T-helper 9 cell (primary cell): Measurements from ENCODE around the gene ADGRG6.
"Not testable (repeated sequence)": the region's sequence is repeated elsewhere in the genome, so short reads cannot be mapped to it uniquely, and the experiment has no call there.

Experiments used
- DNase-seq: peaks from one replicate; pipeline ENCODE4 v3.0.0-alpha.2; 2020

The ADGRG6 gene

GRCh38 chr6:142452993-142453392 is 151.2 kb downstream of the ADGRG6 start:
- no peak for DNase-seq

GRCh38 chr6:142454196-142454595 is 152.4 kb downstream of the ADGRG6 start:
- DNase-seq, result not testable (repeated sequence)

GRCh38 chr6:142454848-142455247 is 153.0 kb downstream of the ADGRG6 start:
- DNase-seq, result not testable (repeated sequence)

DNA sequence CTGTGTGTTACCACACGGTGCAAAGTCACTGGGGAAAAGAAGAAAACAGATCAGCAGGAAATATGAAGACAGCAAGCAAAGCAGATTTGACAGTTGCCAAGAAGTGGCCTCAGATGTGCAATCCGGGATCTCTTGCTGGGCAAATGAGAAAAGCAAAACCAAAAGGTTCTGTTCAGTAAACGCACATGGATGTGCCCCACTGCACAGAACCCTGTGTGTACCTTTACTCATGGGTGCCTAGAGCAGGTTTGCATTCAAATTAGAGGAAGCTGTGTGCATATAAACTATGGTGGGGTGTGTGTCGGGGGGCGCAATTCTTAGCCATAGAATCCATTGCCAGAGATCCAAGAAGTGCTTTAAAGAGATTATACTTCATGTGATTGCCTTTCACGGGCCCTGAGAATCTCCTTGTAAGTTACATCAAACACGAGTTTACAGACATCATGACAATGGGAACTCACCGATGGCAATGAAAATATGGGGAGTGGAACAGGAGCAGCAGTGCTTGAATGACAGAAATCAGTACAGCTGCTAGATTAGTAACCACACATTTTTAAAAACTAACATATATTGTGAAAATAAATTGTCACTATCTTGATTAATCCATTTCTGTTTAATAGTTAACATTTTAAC is 154.3 kb downstream of the ADGRG6 start:
- DNase-seq, result no peak

DNA sequence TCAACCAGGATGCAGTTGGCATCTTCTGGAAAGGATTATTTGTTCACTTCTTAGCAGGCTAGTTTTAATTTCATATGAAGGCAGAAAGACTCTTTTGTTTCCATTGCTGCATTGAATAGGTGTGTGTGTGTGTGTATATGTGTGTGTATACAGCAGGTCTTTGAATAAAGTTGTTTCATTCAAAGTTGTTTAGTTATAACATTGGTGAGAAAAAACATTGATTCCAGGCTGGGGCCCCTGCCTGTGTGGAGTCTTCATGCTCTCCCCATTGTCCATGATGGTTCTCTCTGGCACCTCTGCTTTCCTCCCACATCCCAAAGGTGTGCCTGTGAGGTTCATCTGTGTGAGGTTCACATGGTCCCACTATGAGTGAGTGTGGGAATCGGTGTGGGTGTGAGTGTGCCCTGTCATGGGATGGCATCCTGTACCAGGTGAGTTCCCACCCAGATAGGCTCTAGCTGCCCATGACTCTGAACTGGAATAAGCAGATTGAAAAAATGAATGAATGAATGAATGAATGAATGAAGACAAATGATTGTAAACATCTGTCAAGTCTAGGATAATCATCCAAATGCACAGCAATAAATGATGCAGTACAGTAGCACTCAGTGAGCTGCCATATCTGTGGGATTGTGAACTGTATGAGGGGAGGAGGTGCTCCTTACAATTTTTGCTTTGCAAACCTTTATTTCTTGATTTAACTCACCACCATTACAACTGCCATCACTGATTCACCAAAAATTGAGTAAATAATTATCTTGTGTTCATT is 156.0 kb downstream of the ADGRG6 start:
- DNase-seq, result no peak

- DNase-seq, result no peak
These were observed 157.0 kb downstream of the ADGRG6 start for GRCh38 chr6:142458836-142459235.

DNA sequence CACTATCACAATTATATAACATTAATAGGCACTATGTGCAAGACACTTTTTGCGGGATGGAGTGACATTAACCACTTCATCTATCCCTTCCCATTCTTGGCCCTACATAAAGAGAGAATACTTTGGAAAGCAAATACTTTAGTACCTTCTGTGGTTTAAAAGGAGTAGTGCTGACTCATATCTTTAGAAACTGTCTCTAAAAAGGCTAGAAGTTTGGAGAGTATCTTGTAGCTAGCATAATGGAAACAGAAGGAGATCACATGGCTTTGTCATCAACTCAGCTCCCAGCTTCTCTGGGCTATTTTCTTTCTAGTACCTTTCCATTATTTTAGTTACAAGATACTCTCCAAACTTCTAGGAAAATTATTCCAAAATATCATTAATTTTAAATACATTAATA is 157.5 kb downstream of the ADGRG6 start:
- no peak for DNase-seq

DNA sequence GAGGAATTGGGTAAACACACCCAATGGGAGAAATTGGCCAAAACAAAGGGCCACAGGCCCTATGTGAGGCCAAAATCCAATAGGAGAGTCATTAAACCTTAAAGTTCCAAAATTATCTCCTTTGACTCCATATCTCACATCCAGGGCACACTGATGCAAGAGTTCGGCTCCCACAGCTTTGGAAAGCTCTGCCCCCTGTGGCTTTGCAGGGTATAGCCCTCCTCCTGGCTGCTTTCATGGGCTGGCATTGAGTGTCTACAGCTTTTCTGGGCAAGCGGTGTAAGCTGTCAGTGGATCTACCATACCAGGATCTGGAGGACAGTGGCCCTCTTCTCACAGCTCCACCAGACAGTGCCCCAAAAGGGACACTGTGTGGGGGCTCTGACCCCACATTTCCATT is 160.5 kb downstream of the ADGRG6 start:
- DNase-seq, result no peak

GRCh38 chr6:142463988-142464387 is 162.2 kb downstream of the ADGRG6 start:
- no peak for DNase-seq

GRCh38 chr6:142469220-142469619 is 167.4 kb downstream of the ADGRG6 start:
- DNase-seq, result no peak

- no peak for DNase-seq
These were observed 168.6 kb downstream of the ADGRG6 start for GRCh38 chr6:142470421-142470820.

DNA sequence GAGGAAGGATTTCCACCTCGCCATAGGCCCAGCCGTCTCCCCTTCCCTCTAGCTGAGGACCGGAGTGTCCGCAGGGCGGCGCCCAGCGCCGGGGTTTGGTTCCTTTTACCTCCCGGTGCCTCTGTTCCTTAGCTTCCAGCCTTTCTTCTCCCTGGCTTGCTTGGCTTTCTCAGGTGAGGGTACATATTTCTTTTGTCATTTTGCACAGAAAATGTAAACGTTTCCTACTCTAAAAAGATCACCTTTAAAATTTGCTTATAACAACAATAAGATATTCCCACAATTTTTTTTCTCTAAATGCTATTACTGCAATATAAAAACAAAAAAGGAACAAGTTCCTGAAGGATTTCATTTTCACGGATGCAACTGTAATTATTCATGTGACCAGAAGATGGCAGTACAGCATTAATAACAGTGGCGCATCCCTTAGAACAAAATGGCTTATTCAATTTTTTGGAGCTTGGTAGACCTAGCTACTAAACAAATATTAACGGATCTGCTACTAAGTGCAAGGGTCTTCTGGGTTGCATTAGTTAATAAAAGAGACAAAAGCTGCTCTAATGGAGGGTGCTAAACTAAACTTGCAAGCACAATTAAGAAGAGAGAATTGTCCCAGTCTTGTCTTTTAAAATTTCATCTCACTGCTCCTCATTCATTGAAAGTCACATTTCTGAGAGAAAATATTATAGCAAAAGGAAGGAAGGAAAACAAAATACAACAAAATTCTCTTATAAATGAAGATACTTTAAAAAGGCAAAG is 172.9 kb downstream of the ADGRG6 start:
- no peak for DNase-seq

- DNase-seq, result no peak
These were observed 174.6 kb downstream of the ADGRG6 start for GRCh38 chr6:142476452-142476851.

DNA sequence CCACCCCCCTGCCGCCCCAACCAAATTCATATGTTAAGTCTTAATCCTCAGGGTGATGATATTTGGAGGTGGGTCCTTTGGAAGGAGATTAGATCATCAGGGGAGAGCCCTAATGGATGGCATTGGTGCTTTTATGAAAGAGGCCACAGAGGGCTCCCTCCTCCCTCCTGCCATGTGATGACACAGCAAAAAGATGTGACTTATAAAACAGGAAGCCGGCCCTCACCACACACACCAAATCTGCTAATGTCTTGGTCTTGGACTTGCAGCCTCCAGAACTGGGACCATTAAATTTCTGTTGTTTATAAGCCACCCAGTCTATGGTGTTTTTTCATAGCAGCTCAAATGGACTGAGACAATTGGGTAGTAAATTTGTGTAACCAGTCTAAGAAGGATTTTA is 176.3 kb downstream of the ADGRG6 start:
- no peak for DNase-seq

GRCh38 chr6:142481466-142481865 is 179.7 kb downstream of the ADGRG6 start:
- DNase-seq, result no peak

GRCh38 chr6:142482249-142482648 is 180.4 kb downstream of the ADGRG6 start:
- DNase-seq, result no peak

DNA sequence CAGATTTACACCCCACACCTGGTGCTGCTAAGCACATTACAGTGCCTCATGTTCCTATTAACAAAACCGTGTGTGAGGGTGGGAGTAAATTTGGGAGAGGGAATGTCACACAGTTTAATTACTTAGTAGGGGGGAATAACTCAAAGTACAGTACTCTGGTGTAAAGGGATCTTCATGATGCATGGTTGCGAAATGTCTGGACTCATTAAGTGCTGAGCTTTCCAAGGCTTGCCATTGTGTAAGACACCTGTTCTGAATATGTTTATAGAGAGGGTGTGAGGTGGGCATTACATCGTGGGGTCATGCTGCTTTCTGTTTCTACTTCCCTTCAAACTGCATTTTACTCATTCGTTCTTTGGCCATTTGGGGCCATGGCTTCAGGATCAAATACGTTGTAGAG is 181.2 kb downstream of the ADGRG6 start:
- DNase-seq, result no peak

GRCh38 chr6:142485256-142485655 is 183.4 kb downstream of the ADGRG6 start:
- no peak for DNase-seq

DNA sequence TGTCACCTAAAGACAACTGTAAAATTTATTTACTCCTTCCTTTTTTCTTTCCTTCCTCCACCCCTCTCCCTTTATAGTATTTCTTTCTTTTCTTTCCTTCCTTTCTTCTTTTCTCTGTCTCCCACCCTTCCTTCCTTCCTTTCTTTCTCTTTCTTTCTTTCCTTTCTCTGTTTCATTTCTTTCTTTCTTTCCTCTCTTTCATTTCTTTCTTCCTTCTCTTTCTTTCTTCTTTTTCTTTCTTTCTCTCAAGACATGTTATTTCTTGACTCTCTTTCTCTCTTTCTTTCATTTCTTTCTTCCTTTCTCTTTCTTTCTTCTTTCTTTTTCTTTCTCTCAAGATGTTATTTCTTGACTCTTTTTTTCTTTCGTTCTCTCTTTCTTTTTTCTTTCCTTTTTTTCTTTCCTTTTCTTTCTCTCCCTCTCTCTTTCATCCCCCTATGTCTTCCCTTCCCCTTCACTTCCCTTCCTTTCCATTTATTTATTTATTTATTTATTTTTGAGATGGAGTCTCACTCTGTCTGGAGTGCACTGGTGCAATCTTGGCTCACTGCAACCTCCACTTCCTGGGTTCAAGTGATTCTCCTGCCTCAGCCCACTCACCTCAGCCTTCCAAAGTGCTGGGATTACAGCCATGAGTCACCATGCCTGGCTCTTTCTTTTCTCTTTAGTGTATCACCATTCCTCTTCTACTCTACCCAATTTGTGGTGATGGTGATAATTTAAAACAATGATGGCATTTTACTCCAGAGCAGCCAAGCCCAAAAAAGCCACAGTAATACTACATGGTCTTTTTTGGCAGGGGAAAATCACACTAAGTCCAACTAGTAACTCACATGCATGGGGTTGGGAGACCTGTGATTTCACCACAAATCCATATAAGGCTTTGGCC is 188.2 kb downstream of the ADGRG6 start:
- DNase-seq, result no peak
